NCI-H1930 (cell line): Measurements from ENCODE around the gene CAMKK1.
A peak's percentile ranks its signal among the peaks of the same experiment; 100 is the strongest.

Experiments
- DNase-seq, 2 experiments: peaks; one replicate each; lab custom pipeline; 2025; lab: John Stamatoyannopoulos, UW

The CAMKK1 gene

GRCh38 chr17:3896108-3896967, 3.5 kb upstream of the CAMKK1 start:
- no peak for DNase-seq

- DNase-seq = no peak
Observed at GRCh38 chr17:3895354-3895753, 2.5 kb upstream of the CAMKK1 start.

- DNase-seq = no peak
Observed at GRCh38 chr17:3894911-3895343, 2.1 kb upstream of the CAMKK1 start.

- DNase-seq = no peak
Observed at GRCh38 chr17:3894188-3894587, 1.3 kb upstream of the CAMKK1 start.

GRCh38 chr17:3893720-3894116, 865 bp upstream of the CAMKK1 start:
- DNase-seq = no peak

GRCh38 chr17:3892095-3892998, 506 bp downstream of the CAMKK1 start:
- DNase-seq = peak; percentile 11 to 17

GRCh38 chr17:3891626-3892094, 1.2 kb downstream of the CAMKK1 start:
- DNase-seq = no peak

GRCh38 chr17:3890878-3891219, 2.0 kb downstream of the CAMKK1 start:
- no peak for DNase-seq

GRCh38 chr17:3890082-3890877, 2.6 kb downstream of the CAMKK1 start:
- DNase-seq = no peak

- no peak for DNase-seq
Observed at GRCh38 chr17:3889325-3890012, 3.4 kb downstream of the CAMKK1 start.

GRCh38 chr17:3888343-3889171, 4.3 kb downstream of the CAMKK1 start:
- DNase-seq = no peak

GRCh38 chr17:3887804-3888203, 5.0 kb downstream of the CAMKK1 start:
- DNase-seq = no peak

GRCh38 chr17:3887394-3887793, 5.5 kb downstream of the CAMKK1 start:
- no peak for DNase-seq

GRCh38 chr17:3886776-3887175, 6.1 kb downstream of the CAMKK1 start:
- no peak for DNase-seq

GRCh38 chr17:3885970-3886369, 6.9 kb downstream of the CAMKK1 start:
- no peak for DNase-seq

- no peak for DNase-seq
Observed at GRCh38 chr17:3885271-3885670, 7.6 kb downstream of the CAMKK1 start.

GRCh38 chr17:3884188-3884587, 8.7 kb downstream of the CAMKK1 start:
- no peak for DNase-seq

- DNase-seq = no peak
Observed at GRCh38 chr17:3882276-3882675, 10.6 kb downstream of the CAMKK1 start.

GRCh38 chr17:3880983-3881382, 11.9 kb downstream of the CAMKK1 start:
- DNase-seq = no peak

GRCh38 chr17:3879591-3880417, 13.0 kb downstream of the CAMKK1 start:
- DNase-seq = no peak
